Activated naive CD8-positive, alpha-beta T cell treated with anti-CD3 and anti-CD28 coated beads for 36 hours (primary cell): ENCODE measurements around the gene CCNDBP1. TPM values are rescaled to one million over a fixed set of nuclear protein-coding genes. Genes with fewer than 3 reads are reported as not detected.
"Not testable (repeated sequence)": the region's sequence is repeated elsewhere in the genome, so short reads cannot be mapped to it uniquely, and the experiment has no call there.

Experiments
- DNase-seq: peaks from one replicate; pipeline ENCODE4 v3.0.0; 2021
- H3K27ac Mint-ChIP-seq: one replicate; pipeline ENCODE4 v1.8.0; 2022; ENCODE audit warnings: mild to moderate bottlenecking, moderate library complexity, mixed read lengths
- H3K27me3 Mint-ChIP-seq: one replicate; pipeline ENCODE4 v1.8.0; 2022; ENCODE audit warnings: mild to moderate bottlenecking, mixed read lengths
- H3K36me3 Mint-ChIP-seq: one replicate; pipeline ENCODE4 v1.8.0; 2021; ENCODE audit warnings: mild to moderate bottlenecking, mixed read lengths
- H3K4me1 Mint-ChIP-seq: one replicate; pipeline ENCODE4 v1.8.0; 2021; ENCODE audit warnings: mixed read lengths
- H3K4me3 Mint-ChIP-seq: one replicate; pipeline ENCODE4 v1.8.0; 2022; ENCODE audit warnings: mild to moderate bottlenecking, moderate library complexity, mixed read lengths
- H3K9me3 Mint-ChIP-seq: one replicate; pipeline ENCODE4 v1.8.0; 2022; ENCODE audit warnings: mixed read lengths
- total RNA-seq, 2 experiments: library from RNA; stranded (reverse); gene quantifications; one replicate each; pipeline ENCODE4 v1.2.3, GENCODE V29; 2021

The CCNDBP1 gene
- total RNA-seq, 2 experiments from 2014 or later: 40.2 to 45.0 TPM

- peaks cover 4% of the 10 kb centered on the region for H3K36me3 Mint-ChIP-seq
Observed at GRCh38 chr15:43183270-43183669, 1.9 kb upstream of the CCNDBP1 start.

DNA sequence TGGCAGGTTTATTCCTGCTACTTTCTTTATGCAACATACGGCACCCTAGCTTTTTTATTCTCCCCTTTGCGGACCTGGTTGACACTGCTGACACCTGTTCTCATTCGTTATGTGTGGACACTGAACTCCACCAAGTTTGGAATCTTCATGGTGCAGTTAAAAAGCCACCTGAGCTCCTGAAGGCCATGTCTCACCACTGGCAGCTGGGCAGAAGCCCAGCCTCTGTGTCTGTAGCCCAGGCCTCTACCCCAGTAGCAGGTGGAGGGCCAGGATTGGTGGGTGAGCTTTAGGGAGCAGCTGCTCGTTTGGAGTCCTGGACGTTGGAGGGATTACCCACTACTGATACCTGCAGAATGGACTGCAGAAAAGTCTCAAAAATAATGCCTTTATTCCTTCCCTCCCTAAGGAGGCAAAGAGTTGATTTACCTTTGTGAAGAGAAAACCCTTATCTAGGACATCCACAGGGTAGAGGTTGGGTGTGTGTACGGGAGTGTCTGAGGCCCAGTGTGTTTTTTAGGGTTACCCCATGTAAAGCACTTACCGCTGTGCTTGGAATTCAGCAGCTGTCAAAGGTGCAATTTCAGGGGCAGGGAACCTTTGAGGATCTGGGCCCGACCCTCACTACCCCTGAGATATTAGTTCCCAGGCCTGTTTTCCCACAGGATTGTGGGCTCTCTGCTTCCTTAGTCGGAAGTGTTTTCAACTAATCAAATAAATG is 637 bp upstream of the CCNDBP1 start:
- Mint-ChIP-seq H3K27me3 (no peaks in the 10 kb centered on the region), H3K9me3 (no peaks in the 10 kb centered on the region), H3K4me3 (peak overlapping the region; percentile 93), H3K4me1 (peaks cover 20% of the 10 kb centered on the region), H3K27ac (peak overlapping the region; percentile 89), H3K36me3 (peaks cover 7% of the 10 kb centered on the region)
- no peak for DNase-seq

More at GRCh38 chr15:43183270-43183669, 1.9 kb upstream of the CCNDBP1 start:
- no peak for DNase-seq
- H3K4me1 Mint-ChIP-seq: peaks cover 15% of the 10 kb centered on the region
- no peak overlapping the region for H3K4me3 Mint-ChIP-seq
- H3K9me3 Mint-ChIP-seq: no peaks in the 10 kb centered on the region
- H3K27me3 Mint-ChIP-seq: no peaks in the 10 kb centered on the region
- no peak overlapping the region for H3K27ac Mint-ChIP-seq

- H3K27ac Mint-ChIP-seq: peak overlapping the region; percentile 89
- H3K9me3 Mint-ChIP-seq: no peaks in the 10 kb centered on the region
- no peaks in the 10 kb centered on the region for H3K27me3 Mint-ChIP-seq
- H3K4me1 Mint-ChIP-seq: peaks cover 21% of the 10 kb centered on the region
- H3K36me3 Mint-ChIP-seq: peaks cover 9% of the 10 kb centered on the region
- DNase-seq: no peak
- H3K4me3 Mint-ChIP-seq: peak overlapping the region; percentile 93
Observed at GRCh38 chr15:43186003-43186353, 775 bp downstream of the CCNDBP1 start.

DNA sequence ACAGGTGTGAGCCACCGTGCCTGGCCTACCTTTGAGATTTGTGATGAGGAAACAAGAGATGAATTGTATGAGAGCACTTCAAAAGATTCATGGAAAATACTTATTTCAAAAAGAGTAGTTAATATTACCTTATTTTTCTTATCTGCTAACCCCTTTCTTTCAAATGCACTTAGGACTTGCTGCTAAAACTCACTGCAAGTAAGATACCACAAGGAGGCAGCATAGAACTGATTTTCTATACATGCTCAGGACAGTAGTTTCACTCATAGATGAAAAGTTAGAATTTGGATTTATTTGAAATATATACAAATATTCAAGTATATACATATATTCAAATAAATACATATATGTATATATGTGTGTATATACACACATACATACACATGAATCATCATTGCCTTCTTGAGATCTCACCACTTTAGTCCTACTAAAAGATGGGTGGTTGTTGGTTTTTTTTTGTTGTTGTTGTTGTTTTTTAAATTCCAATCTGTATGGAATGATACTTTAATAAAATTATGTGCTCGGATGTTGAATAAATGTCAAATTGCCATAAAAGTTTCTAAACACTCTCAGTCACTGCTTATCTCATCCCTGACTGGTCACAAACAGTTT is 2.4 kb downstream of the CCNDBP1 start:
- Mint-ChIP-seq H3K9me3 (no peaks in the 10 kb centered on the region), H3K4me1 (peaks cover 24% of the 10 kb centered on the region), H3K4me3 (no peak overlapping the region), H3K27ac (no peak overlapping the region), H3K27me3 (no peaks in the 10 kb centered on the region), H3K36me3 (peaks cover 7% of the 10 kb centered on the region)
- no peak for DNase-seq

DNA sequence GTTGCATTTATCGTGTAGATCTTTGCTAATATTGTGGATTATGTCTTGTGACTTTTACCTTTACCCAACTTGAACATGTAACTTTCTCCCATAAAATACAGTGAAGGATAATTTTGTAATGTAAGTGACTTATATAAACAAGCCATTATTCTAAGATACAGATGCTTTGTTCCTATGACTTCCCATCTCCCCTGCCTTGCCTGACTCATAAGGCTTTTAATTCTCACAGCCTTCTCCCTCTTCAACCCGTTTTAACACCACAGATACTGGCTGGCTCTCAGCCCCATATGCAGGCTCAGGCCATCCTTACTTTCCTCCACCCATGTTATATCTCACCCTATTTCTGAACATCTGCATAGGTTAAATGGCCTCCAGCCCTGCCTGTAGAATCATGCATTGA is 4.1 kb downstream of the CCNDBP1 start:
- Mint-ChIP-seq H3K27ac (no peak overlapping the region), H3K27me3 (no peaks in the 10 kb centered on the region), H3K9me3 (no peaks in the 10 kb centered on the region), H3K4me3 (no peak overlapping the region), H3K36me3 (peaks cover 7% of the 10 kb centered on the region), H3K4me1 (peaks cover 24% of the 10 kb centered on the region)
- DNase-seq: no peak

GRCh38 chr15:43190178-43190577 is 5.0 kb downstream of the CCNDBP1 start:
- no peak for DNase-seq
- Mint-ChIP-seq H3K27ac (no peak overlapping the region), H3K4me3 (no peak overlapping the region), H3K27me3 (no peaks in the 10 kb centered on the region), H3K9me3 (no peaks in the 10 kb centered on the region), H3K36me3 (peaks cover 8% of the 10 kb centered on the region), H3K4me1 (peaks cover 20% of the 10 kb centered on the region)

DNA sequence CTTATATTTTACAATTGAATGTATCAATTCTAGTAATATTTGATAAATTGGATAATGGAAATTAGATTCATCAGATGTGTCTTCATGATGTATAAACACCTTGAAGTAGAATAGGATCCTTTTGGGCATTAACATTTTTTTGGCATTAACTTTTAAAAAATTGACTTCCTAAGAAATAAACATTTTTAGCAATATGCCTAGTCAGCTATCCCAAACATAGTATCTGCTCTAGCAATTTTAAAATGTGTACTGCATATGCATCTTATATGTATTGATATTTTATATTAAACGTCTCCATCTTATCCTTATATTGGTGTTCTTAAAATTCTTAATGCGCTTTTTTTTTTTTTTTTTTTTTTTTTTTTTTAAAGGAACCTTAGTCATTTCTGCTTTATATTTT is 8.5 kb downstream of the CCNDBP1 start:
- Mint-ChIP-seq H3K4me3 (no peak overlapping the region), H3K27ac (no peak overlapping the region), H3K27me3 (no peaks in the 10 kb centered on the region), H3K4me1 (peaks cover 8% of the 10 kb centered on the region), H3K36me3 (peaks cover 24% of the 10 kb centered on the region), H3K9me3 (peaks cover 5% of the 10 kb centered on the region)
- DNase-seq: no peak

DNA sequence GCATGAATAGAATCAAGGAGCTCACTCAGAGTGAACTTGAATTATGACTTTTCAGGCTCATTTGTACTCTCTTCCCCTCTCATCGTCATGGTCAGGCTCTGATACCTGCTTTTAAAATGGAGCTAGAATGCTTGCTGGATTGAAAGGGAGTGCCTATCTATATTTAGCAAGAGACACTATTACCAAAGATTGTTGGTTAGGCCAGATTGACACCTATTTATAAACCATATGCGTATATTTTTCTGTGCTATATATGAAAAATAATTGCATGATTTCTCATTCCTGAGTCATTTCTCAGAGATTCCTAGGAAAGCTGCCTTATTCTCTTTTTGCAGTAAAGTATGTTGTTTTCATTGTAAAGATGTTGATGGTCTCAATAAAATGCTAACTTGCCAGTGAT is 9.6 kb downstream of the CCNDBP1 start:
- Mint-ChIP-seq H3K9me3 (peaks cover 6% of the 10 kb centered on the region), H3K36me3 (peaks cover 21% of the 10 kb centered on the region), H3K4me1 (peaks cover 3% of the 10 kb centered on the region), H3K4me3 (no peak overlapping the region), H3K27me3 (no peaks in the 10 kb centered on the region), H3K27ac (no peak overlapping the region)
- DNase-seq: no peak

DNA sequence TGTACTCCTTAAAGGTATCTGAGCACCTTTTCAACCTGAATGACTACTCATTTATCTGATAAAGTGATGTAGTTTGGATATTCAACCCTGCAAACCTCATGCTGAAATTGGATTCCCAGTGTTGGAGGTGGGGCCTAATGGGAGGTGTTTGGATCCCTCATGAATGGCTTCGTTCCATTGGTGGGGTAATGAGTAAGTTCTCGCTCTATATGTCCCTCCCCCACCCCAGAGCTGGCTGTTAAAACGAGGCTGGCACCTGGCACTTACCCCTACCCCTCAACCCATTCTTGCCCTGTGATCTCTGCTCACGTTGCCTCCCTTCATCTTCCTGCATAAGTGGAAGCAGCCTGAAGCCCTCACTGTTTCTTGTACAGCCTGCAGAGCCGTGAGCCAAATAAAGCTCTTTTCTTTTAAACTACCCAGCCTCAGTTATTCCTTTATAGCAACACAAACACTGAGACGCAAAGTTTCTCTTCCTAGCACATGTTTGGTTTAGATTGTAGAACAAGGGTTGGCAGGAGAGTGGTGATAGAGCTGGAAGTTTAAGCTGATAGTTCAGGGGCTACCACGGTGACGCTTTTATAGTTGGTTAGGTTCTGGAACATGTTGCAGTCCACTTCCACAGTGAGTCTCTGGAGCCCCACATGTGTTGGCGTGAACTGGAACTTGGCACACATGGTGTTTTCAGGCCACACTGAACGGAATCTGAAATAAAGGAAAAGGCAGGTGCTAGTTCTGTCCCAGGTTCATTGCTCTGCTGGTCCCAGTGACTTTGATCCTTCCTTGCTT is 11.8 kb downstream of the CCNDBP1 start:
- Mint-ChIP-seq H3K4me1 (peaks cover 2% of the 10 kb centered on the region), H3K36me3 (peaks cover 21% of the 10 kb centered on the region), H3K9me3 (peaks cover 7% of the 10 kb centered on the region), H3K4me3 (no peak overlapping the region), H3K27ac (no peak overlapping the region), H3K27me3 (no peaks in the 10 kb centered on the region)
- no peak for DNase-seq

DNA sequence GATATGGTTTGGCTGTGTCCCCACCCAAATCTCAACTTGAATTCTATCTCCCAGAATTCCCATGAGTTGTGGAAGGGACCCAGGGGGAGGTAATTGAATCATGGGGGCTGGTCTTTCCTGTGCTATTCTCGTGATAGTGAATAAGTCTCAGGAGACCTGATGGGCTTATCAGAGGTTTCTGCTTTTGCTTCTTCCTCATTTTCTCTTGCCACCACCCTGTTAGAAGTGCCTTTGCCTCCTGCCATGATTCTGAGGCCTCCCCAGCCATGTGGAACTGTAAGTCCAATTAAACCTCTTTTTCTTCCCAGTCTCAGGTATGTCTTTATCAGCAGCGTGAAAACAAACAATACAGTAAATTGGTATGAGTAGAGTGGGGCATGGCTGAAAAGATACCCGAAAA is 12.6 kb downstream of the CCNDBP1 start:
- H3K27ac Mint-ChIP-seq, H3K9me3 Mint-ChIP-seq, DNase-seq, H3K4me3 Mint-ChIP-seq, H3K4me1 Mint-ChIP-seq, H3K27me3 Mint-ChIP-seq: not testable (repeated sequence)
- peaks cover 21% of the 10 kb centered on the region for H3K36me3 Mint-ChIP-seq

DNA sequence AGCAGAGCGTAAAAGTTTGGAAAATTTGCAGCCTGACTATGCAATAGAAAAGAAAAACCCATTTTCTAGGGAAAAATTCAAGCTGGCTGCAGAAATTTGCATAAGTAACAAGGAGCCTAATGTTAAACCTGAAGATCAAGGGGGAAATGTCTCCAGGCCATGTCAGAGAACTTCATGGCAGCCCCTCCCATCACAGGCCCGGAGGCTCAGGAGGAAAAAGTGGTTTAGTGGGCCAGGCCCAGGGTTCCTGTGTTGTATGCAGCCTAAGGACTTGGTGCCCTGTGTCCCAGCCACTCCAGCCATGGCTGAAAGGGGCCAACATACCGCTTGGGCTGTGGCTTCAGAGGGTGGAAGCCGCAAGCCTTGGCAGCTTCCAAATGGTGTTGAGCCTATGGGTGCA is 13.4 kb downstream of the CCNDBP1 start:
- not testable (repeated sequence) for H3K27me3 Mint-ChIP-seq, H3K9me3 Mint-ChIP-seq, H3K4me1 Mint-ChIP-seq, H3K4me3 Mint-ChIP-seq, H3K27ac Mint-ChIP-seq, DNase-seq
- peaks cover 21% of the 10 kb centered on the region for H3K36me3 Mint-ChIP-seq

- Mint-ChIP-seq H3K36me3 (peaks cover 21% of the 10 kb centered on the region), H3K27me3 (no peaks in the 10 kb centered on the region), H3K4me3 (no peak overlapping the region), H3K9me3 (peaks cover 7% of the 10 kb centered on the region), H3K27ac (no peak overlapping the region), H3K4me1 (peaks cover 2% of the 10 kb centered on the region)
- DNase-seq: no peak
Observed at GRCh38 chr15:43198992-43199391, 13.8 kb downstream of the CCNDBP1 start.

DNA sequence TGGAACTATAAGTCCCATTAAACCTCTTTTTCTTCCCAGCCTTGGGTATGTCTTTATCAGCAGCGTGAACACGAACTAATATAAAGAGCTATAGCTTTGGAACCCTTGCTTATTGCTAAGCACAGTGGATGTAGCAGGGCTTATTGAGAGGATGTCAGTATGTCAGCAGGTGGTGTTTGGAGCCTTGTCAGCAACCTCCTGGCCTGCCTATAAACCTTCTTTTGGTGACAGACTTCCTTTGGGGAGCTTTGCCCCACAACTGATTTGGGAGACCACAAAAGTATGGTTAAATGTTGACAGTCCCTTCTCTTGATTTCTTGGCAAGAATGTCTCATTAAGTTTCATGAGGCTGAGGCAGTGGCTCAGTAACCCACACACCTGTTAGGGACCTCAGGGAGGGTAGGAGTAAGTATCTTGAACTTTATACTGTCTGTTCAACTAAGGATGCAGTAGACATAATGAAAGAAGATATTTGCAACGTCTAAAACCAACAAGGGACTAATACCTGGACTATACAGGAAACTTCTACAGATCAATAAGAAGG is 14.8 kb downstream of the CCNDBP1 start:
- H3K4me3 Mint-ChIP-seq: no peak overlapping the region
- H3K36me3 Mint-ChIP-seq: peaks cover 19% of the 10 kb centered on the region
- peaks cover 7% of the 10 kb centered on the region for H3K9me3 Mint-ChIP-seq
- no peak for DNase-seq
- H3K27ac Mint-ChIP-seq: no peak overlapping the region
- H3K27me3 Mint-ChIP-seq: no peaks in the 10 kb centered on the region
- peaks cover 7% of the 10 kb centered on the region for H3K4me1 Mint-ChIP-seq

DNA sequence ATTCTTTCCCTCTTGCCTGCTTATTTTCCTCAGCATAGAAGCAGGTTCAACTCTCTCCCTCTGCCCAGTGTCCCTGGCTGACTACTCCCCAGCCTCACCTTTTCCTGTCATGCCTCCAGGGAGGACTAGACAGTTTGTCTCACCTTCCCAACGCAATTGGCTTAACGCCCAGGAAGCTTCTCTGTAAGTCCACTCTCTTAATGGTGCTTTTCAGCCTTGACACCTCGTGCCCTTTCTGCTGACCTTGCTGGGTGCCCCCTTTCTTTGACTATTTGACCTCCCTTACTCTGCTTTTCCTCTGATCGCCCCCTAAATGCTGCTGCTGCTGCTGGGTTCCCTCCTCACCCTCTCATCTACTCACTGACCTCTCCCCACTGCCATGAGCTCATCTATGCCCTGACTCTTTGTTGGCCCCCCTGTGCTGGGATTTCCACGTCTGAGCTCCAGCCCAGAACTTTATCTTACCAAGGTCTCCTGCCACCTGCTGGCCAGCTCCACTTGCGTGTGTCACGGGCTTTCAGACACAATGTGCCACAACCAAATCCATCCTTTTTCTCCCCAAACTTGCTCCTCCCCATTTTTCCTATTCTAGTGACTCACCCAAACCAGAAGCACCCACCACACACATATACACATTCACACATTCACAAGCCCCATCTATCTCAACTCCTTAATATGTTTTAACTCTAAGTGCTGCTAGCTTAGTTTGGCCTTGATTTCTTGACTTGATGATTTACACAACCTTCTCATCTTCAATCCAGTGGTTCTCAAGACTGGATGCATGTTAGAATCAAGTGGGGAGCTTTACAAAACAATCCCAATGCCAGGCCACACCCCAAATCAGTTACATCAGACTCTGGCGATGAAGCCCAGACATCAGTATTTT is 19.1 kb downstream of the CCNDBP1 start:
- Mint-ChIP-seq H3K27ac (no peak overlapping the region), H3K4me3 (no peak overlapping the region), H3K4me1 (peaks cover 7% of the 10 kb centered on the region), H3K27me3 (peaks cover 3% of the 10 kb centered on the region), H3K36me3 (peaks cover 2% of the 10 kb centered on the region), H3K9me3 (peaks cover 2% of the 10 kb centered on the region)
- DNase-seq: peak; percentile 50
